ELR (cell line): ENCODE results near the gene SLC25A5.
"Not testable (repeated sequence)": the region's sequence is repeated elsewhere in the genome, so short reads cannot be mapped to it uniquely, and the experiment has no call there.

Experiments used
- DNase-seq: peaks from one replicate; pipeline ENCODE4 v3.0.0-alpha.2; 2015; ENCODE audit warnings: low read depth

Gene SLC25A5

DNA sequence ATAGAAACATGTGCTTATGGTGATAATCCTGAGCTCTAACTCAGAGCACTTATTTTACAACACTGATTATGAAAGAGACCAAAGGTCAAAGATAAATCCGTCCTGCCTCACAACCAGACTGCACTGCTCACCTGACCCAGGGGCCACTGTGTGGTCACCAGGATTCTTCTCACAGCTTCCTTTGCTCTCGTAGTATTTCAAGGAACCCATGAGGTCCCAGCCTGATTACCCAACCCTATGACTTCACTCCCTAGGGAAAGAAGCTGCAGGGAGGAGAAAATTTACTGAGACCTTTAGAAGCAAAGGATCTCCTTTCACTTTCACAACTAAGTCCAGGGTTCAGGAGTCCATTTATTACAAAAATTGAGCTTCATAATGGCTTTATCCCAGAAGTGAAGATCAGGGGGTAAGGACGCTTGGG, 9.6 kb downstream of the SLC25A5 start:
- DNase-seq, result peak; percentile 64

DNA sequence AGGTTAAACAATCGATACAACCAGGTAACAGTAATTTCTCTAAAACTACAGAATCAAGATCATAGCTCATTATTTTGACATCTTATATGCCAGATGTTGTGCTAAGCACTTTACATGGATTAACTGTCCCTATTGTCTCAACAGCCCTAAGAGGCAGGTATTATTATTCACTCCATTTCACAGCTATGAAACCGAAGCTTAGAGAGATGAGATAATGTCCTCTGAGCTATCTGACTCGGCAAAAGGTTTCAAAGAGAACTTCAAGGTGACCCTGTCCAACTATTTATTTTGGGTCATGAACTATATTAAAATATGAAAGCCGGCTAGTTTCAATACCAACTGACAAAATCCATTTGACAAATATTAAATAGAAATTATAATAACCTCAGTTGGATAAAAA, 10.3 kb downstream of the SLC25A5 start:
- no peak for DNase-seq

DNA sequence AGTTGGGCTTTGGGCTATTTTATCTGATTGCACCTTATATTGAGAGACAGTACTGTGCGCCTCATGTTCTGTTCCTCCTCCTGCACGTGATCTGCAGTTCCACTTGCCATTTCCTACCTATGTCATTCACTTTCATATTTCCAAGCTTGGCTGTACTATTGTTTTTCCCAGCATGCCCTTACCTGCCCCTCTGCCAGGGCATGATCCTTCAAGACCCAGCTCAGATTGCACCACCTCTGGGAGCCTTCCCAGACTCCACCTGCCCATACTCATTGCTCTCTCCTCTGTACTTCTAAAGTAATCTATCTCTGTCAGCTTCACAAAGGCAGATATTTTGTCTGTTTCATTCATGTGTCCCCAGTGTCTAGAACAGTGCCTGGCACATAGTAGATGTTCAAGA, 11.6 kb downstream of the SLC25A5 start:
- no peak for DNase-seq

DNA sequence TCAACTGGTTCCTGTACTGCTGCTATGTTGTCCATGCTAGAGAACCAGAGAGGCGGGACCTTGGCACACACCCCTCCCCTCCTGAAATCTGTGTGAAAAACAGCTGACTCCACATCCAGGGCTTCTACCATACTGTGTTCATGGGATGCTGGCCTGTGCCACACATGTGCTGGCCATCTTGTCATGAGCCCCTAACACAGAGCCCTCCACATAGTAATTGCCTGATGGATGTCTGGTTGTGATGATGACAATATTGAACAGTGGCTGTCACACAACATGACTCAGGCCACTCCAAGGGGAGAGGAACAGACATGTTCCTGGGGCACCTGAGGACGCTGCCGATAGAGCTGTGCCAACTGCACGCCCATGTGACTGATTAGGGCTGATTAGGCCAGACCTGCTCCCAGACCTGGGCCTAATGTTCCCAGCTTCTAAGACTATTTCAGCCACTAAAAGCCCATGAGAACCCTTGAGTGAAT, 13.1 kb downstream of the SLC25A5 start:
- no peak for DNase-seq

DNA sequence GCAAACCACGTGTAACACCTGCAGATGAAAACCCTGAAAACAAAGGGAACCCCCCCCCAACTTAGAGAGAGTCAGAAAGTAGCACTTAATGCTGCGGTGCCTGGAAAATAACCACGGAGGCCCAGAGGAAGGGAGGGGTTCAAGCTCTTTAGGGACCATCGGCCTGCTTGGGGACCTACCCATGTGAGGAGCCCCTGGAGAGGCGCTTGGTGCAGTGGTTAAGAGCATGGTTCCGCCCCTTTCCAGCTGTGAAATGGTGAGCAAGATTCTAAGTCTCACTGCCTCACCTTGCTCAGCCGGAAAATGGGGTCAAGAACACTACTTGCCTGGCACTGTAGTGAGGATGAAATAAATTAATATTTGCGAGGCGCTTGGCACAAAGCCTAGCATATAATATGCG, 13.8 kb downstream of the SLC25A5 start:
- DNase-seq, result no peak

DNA sequence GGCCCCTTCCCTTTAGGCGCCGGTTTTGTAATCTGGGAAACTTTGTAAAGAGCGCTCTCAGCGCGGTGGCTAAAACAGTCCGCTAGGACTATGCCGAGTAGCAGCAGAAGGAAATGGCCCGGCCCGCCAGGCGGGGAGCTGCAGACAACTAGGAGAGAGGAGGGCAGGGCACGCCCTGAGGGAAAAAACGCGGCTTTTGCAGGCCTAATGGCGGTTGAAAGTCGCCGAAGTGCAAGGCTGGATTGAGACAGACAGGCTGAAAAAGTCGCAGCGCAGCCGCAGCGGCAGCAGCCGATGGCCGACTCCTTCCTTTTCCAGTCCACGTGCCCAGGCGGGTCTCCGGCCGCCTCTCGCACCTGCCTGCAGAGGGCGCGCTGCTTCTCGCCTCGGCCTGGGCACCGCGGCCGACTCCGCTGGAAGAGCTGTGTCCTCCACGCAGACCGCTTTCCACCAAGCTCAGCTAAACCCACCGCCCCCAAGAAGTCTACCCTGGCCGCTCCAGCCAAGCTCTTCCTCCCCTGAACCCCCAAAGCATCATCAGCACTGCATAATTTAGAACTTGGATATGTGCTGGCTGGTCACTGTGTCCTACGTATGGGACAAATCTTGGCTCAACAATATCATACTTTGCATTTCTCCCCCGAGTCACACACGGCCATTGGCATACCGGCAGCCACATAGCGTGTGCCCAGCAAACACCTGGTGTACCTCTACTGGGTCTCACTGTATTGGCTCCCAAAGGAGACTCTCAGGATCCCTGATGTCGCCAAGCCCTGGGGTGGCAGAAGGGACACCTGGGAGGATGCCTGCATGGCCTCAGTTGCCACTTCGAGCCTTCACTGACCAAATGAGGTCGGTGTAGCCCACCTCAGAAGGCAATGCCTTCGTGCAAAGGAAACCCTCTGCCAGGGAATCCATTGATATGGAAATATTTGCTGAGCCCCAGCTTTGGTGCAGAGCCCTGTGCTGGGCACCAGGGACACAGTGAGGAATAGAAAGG, 14.5 kb downstream of the SLC25A5 start:
- DNase-seq, result peak; percentile 64

DNA sequence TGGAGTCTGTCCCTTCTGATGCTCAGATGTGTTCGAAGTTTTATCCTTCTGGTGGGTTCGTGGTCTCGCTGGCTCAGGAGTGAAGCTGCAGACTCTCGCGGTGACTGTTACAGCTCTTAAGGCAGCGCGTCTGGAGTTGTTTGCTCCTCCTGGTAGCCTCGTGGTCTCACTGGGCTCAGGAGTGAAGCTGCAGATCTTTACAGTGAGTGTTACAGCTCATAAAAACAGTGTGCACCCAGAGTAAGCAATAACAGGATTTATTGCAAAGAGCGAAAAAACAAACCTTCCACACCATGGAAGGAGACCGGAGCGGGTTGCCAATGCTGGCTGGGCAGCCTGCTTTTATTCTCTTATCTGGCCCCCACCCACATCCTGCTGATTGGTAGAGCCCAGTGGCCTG, 18.5 kb downstream of the SLC25A5 start:
- DNase-seq, result no peak

DNA sequence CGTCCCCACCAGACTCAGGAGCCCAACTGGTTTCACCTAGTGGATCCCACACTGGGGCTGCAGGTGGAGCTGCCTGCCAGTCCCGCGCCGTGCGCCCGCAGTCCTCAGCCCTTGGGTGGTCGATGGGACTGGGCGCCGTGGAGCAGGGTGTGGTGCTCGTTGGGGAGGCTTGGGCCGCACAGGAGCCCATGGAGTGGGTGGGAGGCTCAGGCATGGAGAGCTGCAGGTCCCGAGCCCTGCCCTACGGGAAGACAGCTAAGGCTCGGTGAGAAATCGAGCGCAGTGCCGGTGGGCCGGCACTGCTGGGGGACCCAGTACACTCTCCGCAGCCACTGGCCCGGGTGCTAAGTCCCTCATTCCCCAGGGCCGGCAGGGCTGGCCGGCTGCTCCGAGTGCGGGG, 19.5 kb downstream of the SLC25A5 start:
- DNase-seq, result not testable (repeated sequence)

DNA sequence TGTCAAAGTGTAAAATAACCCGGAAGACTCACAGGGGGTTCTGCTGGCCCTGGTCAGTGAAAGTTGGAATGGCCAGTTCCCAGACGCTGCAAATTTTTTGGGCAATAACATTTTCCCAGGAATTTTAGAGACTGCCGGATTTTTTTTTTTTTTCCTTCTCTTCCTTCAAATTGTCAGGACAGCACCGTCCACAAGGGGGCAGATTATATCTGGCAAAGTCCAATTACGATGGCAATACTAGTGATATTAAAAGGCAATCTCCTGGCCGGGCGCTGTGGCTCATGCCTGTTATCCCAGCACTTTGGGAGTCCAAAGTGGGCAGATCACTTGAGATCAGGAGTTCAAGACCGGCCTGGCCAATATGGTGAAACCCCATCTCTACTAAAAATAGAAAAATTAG, 20.5 kb downstream of the SLC25A5 start:
- peak; percentile 64 for DNase-seq

DNA sequence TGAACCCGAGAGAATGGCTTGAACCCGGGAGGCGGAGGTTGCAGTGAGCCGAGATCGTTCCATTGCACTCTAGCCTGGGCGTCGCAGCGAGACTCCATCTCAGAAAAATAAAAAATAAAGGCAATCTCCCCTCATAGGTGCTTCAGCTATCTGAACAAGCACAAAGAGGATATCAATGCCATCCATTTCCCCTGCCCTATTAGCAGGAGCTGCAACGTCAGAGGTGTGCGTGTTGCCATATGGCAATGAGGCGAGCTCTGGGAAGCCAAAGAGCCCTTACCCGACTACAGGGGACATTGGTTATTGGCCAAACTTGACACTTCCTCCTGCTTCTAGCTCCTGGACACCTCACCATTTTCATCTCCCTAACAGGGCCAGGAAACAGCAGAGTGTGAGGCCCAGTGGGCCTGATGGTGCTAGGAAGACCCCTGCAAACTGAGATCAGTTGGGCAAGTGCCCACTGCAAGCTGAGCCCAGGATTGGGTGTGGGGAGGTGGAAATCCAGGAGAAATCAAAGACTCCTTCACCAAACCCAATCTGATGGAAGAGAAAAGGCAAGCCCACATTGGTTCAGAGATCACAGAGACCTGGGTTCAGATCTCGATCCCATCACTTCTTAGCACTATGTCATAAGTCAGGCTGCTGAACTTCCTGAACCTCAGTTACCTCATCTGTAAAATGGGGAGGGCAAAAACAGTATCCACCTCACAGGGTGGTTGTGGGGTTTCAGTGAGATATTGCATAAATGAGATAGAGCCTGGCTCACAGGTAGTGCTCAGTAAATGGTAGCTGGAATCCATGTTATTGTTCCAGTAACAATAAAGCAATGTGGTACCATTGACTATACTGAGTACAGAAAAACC, 21.2 kb downstream of the SLC25A5 start:
- no peak for DNase-seq

DNA sequence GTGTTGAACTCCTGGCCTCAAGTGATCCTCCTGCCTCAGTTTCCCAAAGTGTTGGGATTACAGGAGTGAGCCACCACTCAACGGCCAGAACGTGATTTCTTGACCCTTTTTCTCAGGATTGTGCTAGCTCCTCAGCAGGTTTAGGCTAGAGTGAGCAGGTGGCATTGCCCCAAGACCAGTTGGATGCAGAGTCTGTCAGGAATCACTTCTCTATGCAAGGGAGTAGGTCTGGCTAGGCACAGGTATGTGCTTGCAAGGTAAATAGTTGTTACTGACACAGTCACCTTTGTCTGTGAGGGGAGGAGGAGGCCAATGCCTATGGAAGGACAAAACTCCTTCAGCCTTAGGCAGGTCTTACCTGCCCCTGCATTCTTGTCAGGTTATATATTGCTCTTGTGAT, 24.2 kb downstream of the SLC25A5 start:
- DNase-seq, result no peak

DNA sequence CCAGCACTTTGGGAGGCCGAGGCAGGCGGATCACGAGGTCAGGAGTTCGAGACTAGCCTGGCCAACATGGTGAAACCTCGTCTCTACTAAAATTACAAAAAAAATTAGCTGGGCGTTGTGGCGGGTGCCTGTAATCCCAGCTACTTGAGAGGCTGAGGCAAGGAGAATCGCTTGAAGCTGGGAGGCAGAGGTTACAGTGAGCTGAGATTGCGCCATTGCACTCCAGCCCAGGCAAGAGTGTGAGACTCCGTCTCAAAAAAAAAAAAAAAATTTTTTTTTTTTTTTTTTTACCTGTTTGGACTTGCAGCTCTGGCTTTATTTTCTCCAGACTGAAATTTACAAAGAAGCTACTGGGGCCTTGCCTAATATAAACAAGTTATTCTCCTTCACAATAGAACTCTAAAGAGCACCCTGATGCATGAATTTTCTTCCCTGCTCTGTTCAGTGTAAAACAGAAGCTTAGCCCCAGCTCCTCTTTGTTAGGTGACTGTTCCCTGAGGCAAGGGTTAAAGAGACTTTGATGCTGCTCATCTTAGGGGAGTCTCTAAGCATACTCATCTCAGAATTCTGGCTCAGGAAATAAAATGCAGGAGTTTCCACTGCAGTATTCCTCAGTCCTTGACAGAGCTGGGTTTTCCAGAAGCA, 25.7 kb downstream of the SLC25A5 start:
- DNase-seq, result not testable (repeated sequence)

DNA sequence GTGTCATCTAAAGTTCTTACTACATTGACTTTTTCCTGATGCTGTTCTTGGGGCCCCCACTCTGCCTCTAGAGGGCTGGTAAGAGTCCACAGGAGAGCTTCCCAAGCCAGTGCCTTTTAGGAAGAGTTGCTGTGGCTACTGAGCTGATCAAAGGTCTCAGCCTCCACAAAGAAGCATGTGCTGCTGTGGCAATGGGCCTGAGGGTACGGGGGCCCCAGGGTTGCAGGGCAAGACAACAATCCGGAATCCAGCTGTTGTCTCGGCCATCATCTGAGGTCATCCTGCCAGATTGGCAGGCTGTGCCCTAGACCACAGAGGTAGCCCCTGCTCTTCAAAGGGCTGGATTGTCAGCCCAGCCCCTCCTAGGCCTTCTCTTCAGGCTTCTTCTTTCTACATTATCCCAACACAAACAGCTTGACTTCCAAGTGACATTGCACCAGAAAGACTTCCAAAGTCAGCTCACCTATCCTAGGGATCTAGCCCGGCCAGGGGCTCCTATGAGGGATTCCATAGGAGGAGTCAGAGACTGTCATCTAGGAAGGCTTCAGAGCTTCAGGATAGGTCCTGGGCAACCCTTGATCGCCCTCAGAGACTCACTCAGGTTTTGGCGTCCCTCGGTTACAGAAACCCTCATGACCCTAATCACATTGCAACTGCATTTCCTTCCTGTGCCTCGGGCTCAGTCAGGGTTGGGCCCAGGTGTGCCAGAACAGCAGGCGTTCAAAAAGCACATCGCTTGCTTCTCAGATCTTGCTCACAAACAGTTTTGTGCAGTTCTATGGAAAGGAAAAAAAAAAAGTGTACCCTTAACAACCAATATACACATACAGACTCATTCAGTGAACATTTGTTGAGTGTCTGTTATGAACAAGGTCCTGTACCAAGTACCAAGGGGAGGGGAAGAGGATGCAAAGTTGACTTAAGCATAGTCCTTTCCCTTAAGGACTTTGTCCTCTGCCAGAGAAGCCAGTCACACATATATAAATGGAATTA, 27.8 kb downstream of the SLC25A5 start:
- no peak for DNase-seq

DNA sequence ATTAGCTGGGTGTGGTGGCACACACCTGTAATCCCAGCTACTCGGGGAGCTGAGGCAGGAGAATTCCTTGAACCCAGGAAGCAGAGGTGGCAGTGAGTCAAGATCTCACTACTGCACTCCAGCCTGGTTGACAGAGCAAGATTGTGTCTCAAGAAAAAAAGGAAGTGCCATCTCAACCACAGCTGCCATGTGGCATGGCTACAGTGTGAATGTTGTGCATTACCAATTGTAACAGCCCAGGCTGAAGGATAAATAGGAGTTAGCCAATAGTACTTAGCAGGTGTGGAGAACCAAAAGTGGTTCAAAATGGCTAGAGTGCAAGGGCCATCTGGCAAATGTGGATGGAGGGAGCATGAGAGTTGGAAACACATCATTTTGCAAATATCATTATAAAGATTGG, 28.9 kb downstream of the SLC25A5 start:
- DNase-seq, result no peak

DNA sequence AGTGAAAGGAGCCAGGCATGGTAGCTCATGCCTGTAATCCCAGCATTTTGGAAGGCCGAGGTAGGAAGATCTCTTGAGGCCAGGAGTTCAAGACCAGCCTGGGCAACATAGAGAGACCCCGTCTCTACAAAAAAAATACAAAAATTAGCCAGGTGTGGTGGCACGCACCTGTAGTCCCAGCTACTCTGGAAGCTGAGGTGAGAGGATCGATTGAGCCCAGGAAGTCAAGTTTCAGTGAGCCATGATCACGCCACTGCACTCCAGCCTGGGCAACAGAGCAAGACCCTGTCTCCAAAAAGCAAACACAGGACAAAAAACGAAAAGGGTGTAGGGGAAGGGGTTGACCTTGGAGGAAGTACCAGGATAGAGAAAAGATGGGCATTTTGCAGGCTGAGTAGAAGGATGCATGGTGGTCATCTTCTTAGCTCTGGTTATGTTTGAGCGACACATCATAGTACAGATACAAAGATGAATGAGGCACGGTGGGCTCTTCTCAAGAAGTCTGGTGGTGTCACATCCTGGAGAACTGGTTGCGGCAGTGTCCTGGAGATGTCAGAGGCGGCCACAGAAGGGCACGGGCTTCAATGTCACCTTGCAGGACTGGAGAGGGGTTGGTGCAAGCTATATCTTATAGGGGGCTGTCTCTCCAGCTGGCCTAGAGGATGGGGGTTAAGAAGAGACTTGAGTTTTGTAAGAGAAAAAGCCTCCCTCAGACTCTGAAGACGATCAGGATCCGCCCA, 32.0 kb downstream of the SLC25A5 start:
- no peak for DNase-seq

DNA sequence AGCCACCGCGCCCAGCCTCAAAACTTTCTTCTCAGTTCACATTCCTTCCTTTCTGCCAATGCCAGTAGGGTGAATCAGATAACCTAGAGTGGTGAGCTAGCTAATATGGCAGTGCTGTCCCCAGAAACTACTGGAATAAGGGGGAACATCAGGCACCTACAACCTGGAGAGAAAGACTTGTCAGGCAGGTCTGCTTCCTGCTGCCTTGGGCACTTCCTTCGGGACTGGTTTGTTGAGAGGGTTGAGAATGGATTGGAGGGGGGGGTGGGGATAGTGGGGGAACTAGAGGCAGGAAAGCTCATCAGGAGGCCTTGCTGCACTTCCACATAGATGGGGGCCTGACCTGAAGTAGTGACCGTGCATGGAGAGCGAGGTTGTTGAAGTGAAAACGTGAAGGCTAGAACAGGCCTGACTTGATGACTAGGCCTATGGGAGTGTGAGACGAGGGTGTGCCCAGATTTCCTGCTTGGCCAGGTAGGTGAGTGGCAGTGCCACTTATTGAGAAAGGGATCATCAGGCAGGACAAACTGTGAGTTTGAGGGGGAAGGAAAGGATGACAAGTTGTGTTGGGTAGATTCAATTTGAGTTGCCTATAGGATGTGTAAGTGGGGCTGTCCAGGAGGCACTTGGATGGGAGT, 33.4 kb downstream of the SLC25A5 start:
- DNase-seq, result no peak

DNA sequence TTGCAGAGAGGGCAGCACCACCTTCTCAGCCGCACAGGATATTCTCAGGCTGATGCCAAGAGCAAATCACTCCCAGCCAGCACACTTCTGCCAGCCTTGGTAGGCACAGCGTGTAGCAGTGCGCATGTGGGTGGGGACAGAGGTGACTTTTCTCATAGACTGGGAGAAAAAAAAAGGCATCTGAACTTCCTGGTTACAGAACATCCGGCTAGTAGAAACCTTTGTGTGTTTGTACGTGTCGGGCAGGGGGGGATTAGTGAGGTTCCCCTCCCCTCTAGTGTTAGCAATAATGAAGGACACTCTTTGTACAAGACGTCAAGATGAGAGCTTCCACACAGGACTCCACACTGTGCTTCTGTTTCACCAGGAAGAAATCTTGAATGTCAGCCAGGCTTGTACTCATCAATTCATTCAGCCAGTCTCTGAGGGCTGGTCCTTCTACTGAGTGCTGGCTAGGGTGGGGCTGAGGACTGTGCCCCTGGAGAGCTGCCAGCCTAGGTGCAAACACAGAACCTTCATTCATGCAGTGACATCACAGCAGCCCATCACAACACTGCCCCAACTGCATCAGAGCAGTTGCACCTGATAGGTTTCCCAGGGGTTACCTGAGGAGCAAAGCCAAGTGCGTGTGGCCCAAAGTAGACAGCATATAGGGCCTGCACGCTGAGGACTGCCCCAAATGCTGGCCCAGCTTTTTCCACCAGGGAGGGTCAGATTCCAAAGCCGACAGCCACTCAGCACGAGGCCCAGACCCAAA, 34.7 kb downstream of the SLC25A5 start:
- DNase-seq, result peak; percentile 40

DNA sequence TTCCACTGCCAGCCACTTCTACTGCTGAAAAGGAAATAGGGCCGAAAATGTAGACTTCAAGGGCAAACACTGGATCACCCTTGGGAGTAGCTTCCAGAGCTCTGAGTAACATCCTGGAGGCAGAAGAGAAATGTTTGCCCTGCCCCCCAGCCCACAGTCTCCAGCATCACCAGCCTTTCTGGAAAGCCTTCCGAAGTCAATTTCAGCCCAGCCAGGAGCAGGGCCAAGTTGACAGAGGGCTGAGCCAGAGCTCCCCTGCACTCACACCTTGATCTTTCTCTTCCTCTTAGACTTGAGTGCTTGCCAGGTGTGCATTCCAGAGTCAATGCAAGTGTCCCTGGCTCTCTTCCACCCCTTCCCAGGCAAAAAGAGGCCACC, 35.2 kb downstream of the SLC25A5 start:
- peak; percentile 83 for DNase-seq

DNA sequence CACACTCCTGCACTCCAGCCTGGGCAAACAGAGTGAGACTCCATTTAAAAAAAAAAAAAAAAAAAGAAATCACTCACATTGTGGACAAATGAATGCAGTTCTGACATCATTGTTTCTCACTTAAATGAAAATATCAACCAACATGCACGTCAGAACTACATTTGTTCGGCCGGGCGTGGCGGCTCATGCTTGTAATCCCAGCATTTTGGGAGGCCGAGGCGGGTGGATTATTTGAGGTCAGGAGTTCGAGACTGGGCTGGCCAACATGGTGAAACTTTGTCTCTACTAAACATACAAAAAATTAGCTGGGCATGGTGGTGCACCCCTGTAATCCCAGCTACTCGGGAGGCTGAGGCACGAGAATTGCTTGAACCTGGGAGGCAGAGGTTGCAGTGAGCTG, 36.9 kb downstream of the SLC25A5 start:
- DNase-seq, result not testable (repeated sequence)
